Dedifferentiated amniotic fluid mesenchymal stem cell (primary cell): ENCODE data around the gene RNF20.
A peak's percentile ranks its signal among the peaks of the same experiment; 100 is the strongest.

ENCODE experiments used
- DNase-seq: peaks from one replicate; pipeline ENCODE4 v3.0.0-alpha.2; 2016; ENCODE audit errors: extremely low spot score

RNF20 gene

DNA sequence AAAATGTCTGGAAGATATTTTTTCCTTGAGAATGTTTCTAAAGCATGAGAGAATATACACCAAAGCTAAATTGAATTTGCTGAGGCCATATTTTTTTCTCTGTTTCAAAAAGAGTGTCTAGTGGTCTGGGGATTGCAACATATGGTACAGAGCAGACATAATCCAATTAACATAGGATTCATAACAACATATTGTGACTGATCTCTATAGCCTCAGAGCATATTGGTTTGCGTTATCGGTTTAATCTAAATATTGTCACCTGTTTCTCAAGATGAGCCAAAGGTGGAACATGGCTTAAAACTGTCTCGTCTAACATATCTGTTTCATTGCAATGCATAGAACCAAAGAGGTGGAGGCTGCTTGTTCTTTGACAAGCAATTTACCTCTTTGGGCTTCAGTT, 57.2 kb downstream of the RNF20 start:
- no peak for DNase-seq

DNA sequence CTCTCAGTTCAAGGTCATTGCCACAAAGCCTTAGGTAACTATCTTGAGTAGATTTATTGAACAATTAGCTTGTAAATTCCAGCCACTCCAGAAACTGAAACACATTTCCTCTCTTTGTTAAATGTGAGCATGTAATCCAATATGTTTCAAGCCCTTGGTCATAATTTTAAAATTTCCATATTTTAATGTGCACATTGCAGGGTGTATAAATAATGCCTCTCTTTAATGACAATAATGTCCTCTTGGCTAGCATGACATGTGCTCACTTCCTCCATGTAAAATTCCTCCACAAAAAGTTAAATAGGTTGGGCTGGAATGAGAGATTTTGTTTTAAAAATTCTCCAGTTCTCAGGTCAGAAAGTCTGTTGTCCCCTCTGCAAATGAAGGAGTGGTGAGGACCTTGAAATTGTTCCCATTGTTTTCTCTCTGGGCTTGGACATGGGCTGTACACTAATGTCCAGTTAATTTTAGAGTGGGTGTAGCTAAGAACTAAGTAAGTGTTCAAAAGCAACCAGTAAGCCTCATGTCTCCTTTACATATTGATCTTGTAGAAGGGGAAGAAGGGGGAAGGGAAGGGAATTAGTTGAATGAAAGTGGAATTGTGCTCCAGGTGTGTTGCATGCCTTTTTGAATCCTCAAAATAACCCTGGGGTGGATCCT, 58.3 kb downstream of the RNF20 start:
- no peak for DNase-seq

DNA sequence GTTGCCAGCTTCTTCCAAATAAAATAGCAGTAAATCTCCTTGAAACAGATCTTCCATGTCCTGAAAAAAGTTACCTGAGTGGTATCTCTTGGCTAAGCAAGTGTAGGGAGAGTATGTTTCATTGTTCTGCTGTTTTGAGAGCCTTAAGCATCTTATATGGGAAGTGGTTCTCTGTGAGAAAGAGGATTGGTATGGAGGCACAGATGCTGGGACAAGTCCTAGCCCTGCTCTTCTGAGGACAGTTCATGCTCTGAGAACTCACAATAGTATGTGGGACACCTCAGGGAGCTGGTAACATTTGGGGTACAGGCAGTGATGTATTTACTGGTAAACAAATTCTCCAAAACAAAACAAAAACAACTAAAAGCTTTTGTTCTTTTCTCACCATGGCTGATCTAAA, 59.1 kb downstream of the RNF20 start:
- no peak for DNase-seq

DNA sequence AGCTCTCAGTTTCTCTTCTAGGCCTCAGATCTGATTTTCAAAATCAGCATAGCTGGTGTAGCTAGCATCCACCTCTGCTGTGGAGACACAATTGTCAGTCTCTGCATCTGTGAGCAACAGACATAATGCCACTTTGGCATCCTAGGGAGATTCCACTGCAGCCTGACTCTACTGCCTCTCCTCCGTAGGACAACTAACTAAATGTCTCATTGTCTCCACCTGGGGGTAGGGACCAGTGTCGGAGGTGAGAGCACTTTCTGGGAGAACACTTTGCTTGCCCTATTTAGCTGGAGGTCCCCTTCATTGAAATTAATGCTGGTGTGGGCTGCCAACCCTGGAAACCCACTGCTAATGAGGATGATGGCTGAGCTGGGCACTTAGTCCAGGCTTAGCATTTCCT, 59.7 kb downstream of the RNF20 start:
- no peak for DNase-seq

DNA sequence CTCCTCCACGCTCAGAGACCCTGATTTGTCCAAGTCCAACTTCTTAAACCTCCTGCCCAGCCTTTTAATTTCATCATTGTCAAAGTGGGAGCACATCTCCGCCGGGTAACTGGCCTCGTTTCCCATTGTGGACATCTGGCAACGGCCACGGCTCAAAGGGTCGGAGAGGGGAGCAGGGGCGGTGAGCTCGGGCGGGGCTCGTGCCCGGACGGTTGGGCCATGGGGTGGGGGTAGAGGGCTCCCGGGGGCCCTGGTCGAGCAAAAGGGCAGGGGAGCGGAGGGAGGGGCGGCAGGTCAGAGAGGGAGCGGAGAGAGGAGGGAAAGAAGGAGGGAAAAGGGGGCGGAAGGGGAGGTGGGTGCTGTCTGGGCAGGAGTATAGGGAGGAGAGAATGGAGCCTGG, 61.1 kb downstream of the RNF20 start, which contains the start of gene PPP3R2:
Gene PPP3R2 (minus strand): TSS at position 174 of the 400 bp plus-strand sequence. CDS start 48 bp downstream, at position 126.
- DNase-seq: no peak

DNA sequence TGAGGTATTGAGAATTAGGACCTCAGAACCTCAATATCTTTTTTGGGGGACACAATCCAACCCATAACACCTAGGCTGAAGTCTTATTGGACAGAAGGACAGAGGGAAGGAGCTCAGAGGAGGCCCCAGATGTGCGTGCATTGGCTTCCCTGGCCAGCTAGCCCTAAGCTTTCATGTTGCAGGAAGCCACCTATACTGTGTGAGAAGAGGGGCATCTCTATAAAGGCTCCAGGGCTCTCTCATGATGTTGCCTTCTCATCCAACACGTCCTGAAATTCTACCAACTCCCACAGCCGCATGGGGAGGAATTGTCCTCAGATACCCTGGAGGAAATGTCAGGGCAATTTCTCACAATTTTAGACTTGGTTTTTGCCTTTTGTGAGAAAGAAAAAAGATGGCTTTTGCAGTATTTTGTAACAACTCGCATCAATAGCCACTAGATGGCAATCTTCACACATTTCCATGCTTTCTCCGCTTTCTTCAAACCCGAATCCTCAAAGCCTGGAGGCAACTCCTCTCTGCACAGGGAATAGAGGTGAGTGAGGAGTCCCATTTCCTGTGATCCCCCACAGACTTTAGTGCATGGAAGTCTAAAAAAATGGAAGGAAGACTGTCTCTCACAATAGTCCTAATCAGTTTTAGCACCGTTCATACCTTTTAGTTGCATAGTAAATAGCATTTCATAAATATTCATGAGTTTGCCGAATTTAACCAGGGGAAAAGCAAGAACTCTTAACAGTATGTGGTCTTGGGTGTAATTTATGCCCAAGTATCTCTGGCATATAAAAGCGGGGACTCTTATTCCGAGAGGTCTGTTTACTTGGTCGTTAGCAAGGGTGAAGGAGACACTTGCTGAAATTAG, 68.5 kb downstream of the RNF20 start:
- DNase-seq: peak; percentile 54

DNA sequence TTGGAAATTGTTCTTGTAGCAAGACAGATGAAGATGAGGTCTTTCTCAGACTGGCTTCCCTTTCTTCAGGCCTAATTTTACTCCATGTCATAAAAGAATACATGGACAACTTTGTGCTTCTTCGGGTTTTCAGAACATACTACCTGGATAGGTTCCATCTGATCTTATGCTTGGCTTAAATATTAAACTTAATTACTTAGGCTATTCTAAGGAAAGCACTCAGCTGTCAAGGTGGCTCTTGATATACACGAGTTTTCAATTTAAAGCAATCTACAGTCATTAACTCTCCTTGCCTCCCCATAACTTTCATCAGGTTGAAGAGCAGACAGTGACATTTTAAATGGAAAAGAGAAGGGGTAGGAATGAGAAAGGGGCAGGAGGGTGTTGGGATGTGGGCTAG, 70.6 kb downstream of the RNF20 start:
- DNase-seq: no peak

DNA sequence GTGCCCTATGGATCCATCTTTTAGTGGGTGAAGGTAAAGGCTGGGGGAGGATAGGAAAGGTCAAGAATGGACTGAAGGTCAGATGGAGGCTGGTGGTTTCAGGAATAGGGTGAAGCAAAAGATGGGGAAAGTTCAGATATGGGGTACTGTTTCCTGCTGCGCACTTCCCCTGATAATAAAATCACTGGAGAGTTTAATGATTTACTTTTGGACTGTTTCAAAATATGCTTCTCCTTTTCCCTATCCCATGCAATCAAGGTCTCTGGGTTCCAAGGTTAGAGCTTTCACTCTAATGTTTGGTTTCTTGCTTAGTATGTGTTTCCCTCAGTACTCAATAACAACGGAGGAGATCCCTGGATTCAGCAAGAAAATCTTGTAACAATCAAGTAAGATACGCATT, 71.9 kb downstream of the RNF20 start:
- no peak for DNase-seq
